Liver (tissue), 9 donors: ENCODE measurements around the gene EEFSEC. TPM values are rescaled to one million over a fixed set of nuclear protein-coding genes. Genes with fewer than 3 reads are reported as not detected.

ENCODE experiments used
- DNase-seq: peaks from one replicate; pipeline ENCODE4 v3.0.0-alpha.2; 2017; ENCODE audit warnings: low spot score
- H3K27ac ChIP-seq, 2 donors: one replicate each; pipeline ENCODE4 v1.7.0; 2013; ENCODE audit warnings: inconsistent platforms in 2 of 2, low read length in 2 of 2, control low read depth in 1 of 2, low read depth in 1 of 2, mild to moderate bottlenecking in 1 of 2
- H3K27me3 ChIP-seq, 4 donors: one replicate each; pipeline versions ENCODE4 v1.6.1 to v1.7.0; 2013; ENCODE audit warnings: low read length in 3 of 4, inconsistent platforms in 1 of 4, mild to moderate bottlenecking in 1 of 4, moderate library complexity in 1 of 4; ENCODE audit not compliant: control insufficient read depth in 4 of 4, insufficient read depth in 4 of 4
- H3K36me3 ChIP-seq, 4 donors: one replicate each; pipeline versions ENCODE4 v1.6.1 to v1.7.0; 2013; ENCODE audit warnings: low read length in 3 of 4, mild to moderate bottlenecking in 3 of 4, low read depth in 1 of 4, moderate library complexity in 1 of 4; ENCODE audit not compliant: control insufficient read depth in 4 of 4, insufficient read depth in 3 of 4
- H3K4me1 ChIP-seq, 4 donors: one replicate each; pipeline versions ENCODE4 v1.6.1 to v1.7.0; 2013; ENCODE audit warnings: low read length in 3 of 4, mild to moderate bottlenecking in 3 of 4, moderate library complexity in 1 of 4; ENCODE audit not compliant: control insufficient read depth in 4 of 4, insufficient read depth in 4 of 4
- H3K4me3 ChIP-seq, 3 donors: one replicate each; pipeline versions ENCODE4 v1.6.1 to v1.7.0; 2013; ENCODE audit warnings: low read length in 3 of 3, control low read depth in 1 of 3, low read depth in 1 of 3, mild to moderate bottlenecking in 1 of 3
- H3K9ac ChIP-seq, 2 donors: one replicate each; pipeline ENCODE4 v1.7.0; 2013; ENCODE audit warnings: low read length in 2 of 2, mild to moderate bottlenecking in 2 of 2, moderate library complexity in 2 of 2, control low read depth in 1 of 2, low read depth in 1 of 2
- H3K9me3 ChIP-seq, 4 donors: one replicate each; pipeline versions ENCODE4 v1.6.1 to v1.7.0; 2013; ENCODE audit warnings: low read length in 3 of 4; ENCODE audit not compliant: control insufficient read depth in 4 of 4
- ATF3 ChIP-seq: IDR thresholded peaks from 2 replicates; pipeline ENCODE4 v1.6.1; 2016; ENCODE audit warnings: antibody characterized with exemption
- CTCF ChIP-seq: fragments of 150-350 bp; IDR thresholded peaks from 2 replicates; pipeline ENCODE4 v1.5.1; 2017; ENCODE audit warnings: improper control_type of control experiment, low read depth, low read length; ENCODE audit not compliant: missing input control
- EGR1 ChIP-seq, 2 donors: IDR thresholded peaks; 2 replicates each; pipeline ENCODE4 v1.6.1; 2016 to 2018; ENCODE audit warnings: antibody characterized with exemption in 2 of 2, low read depth in 2 of 2
- FOXA1 ChIP-seq: IDR thresholded peaks from 2 replicates; pipeline ENCODE4 v1.6.1; 2016; ENCODE audit warnings: antibody characterized with exemption
- FOXA2 ChIP-seq: IDR thresholded peaks from 2 replicates; pipeline ENCODE4 v1.6.1; 2016; ENCODE audit warnings: antibody characterized with exemption
- GABPA ChIP-seq, 2 donors: IDR thresholded peaks in 1 of 2; conservative IDR thresholded peaks in 1 of 2; 2 replicates each; pipeline ENCODE4 v1.6.1; 2016; ENCODE audit warnings: antibody characterized with exemption in 2 of 2, mild to moderate bottlenecking in 1 of 2, moderate library complexity in 1 of 2
- HNF4A ChIP-seq, 2 donors: conservative IDR thresholded peaks; 2 replicates each; pipeline ENCODE4 v1.6.1; 2016; ENCODE audit warnings: antibody characterized with exemption in 2 of 2, mild to moderate bottlenecking in 2 of 2
- HNF4G ChIP-seq: IDR thresholded peaks from 2 replicates; pipeline ENCODE4 v1.6.1; 2016; ENCODE audit warnings: antibody characterized with exemption
- JUND ChIP-seq, 2 donors: IDR thresholded peaks; 2 replicates each; pipeline ENCODE4 v1.6.1; 2016; ENCODE audit warnings: antibody characterized with exemption in 2 of 2
- MAX ChIP-seq: IDR thresholded peaks from 2 replicates; pipeline ENCODE4 v1.6.1; 2016; ENCODE audit warnings: antibody characterized with exemption
- RAD21 ChIP-seq, 2 donors: IDR thresholded peaks; 2 replicates each; pipeline ENCODE4 v1.6.1; 2016; ENCODE audit warnings: antibody characterized with exemption in 2 of 2, mild to moderate bottlenecking in 2 of 2
- REST ChIP-seq: IDR thresholded peaks from 2 replicates; pipeline ENCODE4 v1.6.1; 2016; ENCODE audit warnings: antibody characterized with exemption, mild to moderate bottlenecking
- RXRA ChIP-seq, 2 donors: IDR thresholded peaks; 2 replicates each; pipeline ENCODE4 v1.6.1; 2017 to 2018; ENCODE audit warnings: antibody characterized with exemption in 2 of 2, mild to moderate bottlenecking in 1 of 2
- TAF1 ChIP-seq: conservative IDR thresholded peaks from 2 replicates; pipeline ENCODE4 v1.6.1; 2016; ENCODE audit warnings: antibody characterized with exemption, mild to moderate bottlenecking
- YY1 ChIP-seq: IDR thresholded peaks from 2 replicates; pipeline ENCODE4 v1.6.1; 2016; ENCODE audit warnings: antibody characterized with exemption, mild to moderate bottlenecking
- ZBTB33 ChIP-seq: IDR thresholded peaks from 2 replicates; pipeline ENCODE4 v1.6.1; 2016; ENCODE audit warnings: antibody characterized with exemption
- WGBS: extraction: QIAGEN DNeasy Blood & Tissue Kit; methylation state at CpG from one replicate; pipeline ENCODE4 v1.1.7; 2013; 5-methylcytosine and 5-hydroxymethylcytosine counted together
- polyA plus RNA-seq, 2 donors: library from polyadenylated mRNA; stranded (reverse) in 1 of 2; unstranded in 1 of 2; fragments of 200-250 nt in 1 of 2; fragments of >200 nt in 1 of 2; fragmentation: Nextera tagmentation in 1 of 2; extraction: Ambion mirVana in 1 of 2; gene quantifications; one replicate each; pipeline versions ENCODE4 v1.2.1 to v1.2.3, GENCODE V29; 2013 to 2015
- total RNA-seq, 2 donors: library from RNA; depleted of rRNA; stranded (reverse); fragments of >200 nt; gene quantifications; one replicate each; pipeline ENCODE4 v1.2.3, GENCODE V29; 2014
- donor health status: healthy.
- donor health status: healthy.
- donor health status: healthy.
- donor health status: healthy.
- donor health status: healthy.

The EEFSEC gene
- total and polyA plus RNA-seq, 4 donors: 8.4 to 13.1 (median 10.7) TPM

- no peak for DNase-seq
- TF ChIP-seq TAF1 (no peak), FOXA1 (no peak), ZBTB33 (no peak), JUND (IDR thresholded peaks at IDR 0.05) (no peak), MAX (no peak), GABPA (IDR thresholded peaks at IDR 0.05 in 1 of 2, conservative IDR thresholded peaks at IDR 0.05 in 1 of 2) (no peak), ATF3 (no peak), CTCF (no peak), EGR1 (IDR thresholded peaks at IDR 0.05; ENCODE audit: low read depth in 2 of 2) (no peak), RAD21 (IDR thresholded peaks at IDR 0.05) (no peak), HNF4A (conservative IDR thresholded peaks at IDR 0.05) (no peak), YY1 (no peak), HNF4G (no peak), FOXA2 (no peak), REST (no peak), RXRA (IDR thresholded peaks at IDR 0.05) (no peak)
- peaks cover 10 to 19% (median 13%) of the 10 kb centered on the region in 4 donors for H3K4me1 ChIP-seq
- H3K9me3 ChIP-seq: no peaks in the 10 kb centered on the region
- H3K4me3 ChIP-seq: no peak overlapping the region
- no peak overlapping the region for H3K9ac ChIP-seq
- H3K36me3 ChIP-seq: no peaks in the 10 kb centered on the region
- H3K27ac ChIP-seq: no peak overlapping the region
- H3K27me3 ChIP-seq: no peaks in the 10 kb centered on the region
- WGBS: 95% methylated on average over 6 of the region's 6 CpGs
These were observed 174.3 kb downstream of the EEFSEC start for GRCh38 chr3:128327606-128328031.
